WTC11 (cell line): Measurements from ENCODE around the gene BMPR1B. TPM values are rescaled to one million over a fixed set of nuclear protein-coding genes. Genes with fewer than 3 reads are reported as not detected.
A peak's percentile ranks its signal among the peaks of the same experiment; 100 is the strongest.

Source experiments
- ATAC-seq: fragments of 200-7000 bp; cut with Tn5 transposase; 2 replicates; pipeline ENCODE4 v1.10.0; 2021; ENCODE audit warnings: mild to moderate bottlenecking, moderate library complexity
- CTCF ChIA-PET: fragments of 300-600 bp; sonication (Branson Sonifier 250); formaldehyde crosslinking; loops from one replicate; lab custom pipeline; 2021; ENCODE audit warnings: antibody characterized with exemption; lab: Charles Lee
- POLR2A ChIA-PET: fragments of 350-600 bp; sonication (Branson Sonifier 250); formaldehyde crosslinking; loops from one replicate; lab custom pipeline; 2021; ENCODE audit warnings: antibody characterized with exemption; lab: Charles Lee
- DNase-seq: peaks from one replicate; pipeline ENCODE4 v3.0.0; 2021; ENCODE audit warnings: low spot score
- H3K27ac Mint-ChIP-seq: 2 replicates; pipeline ENCODE4 v1.8.0; 2021; ENCODE audit warnings: mixed read lengths
- H3K27me3 Mint-ChIP-seq: 2 replicates; pipeline ENCODE4 v1.8.0; 2021; ENCODE audit warnings: low read depth, mild to moderate bottlenecking, moderate library complexity, mixed read lengths
- H3K36me3 Mint-ChIP-seq: 2 replicates; pipeline ENCODE4 v1.8.0; 2021; ENCODE audit warnings: mixed read lengths
- H3K4me1 Mint-ChIP-seq: 2 replicates; pipeline ENCODE4 v1.8.0; 2022; ENCODE audit warnings: mixed read lengths
- H3K4me3 Mint-ChIP-seq: 2 replicates; pipeline ENCODE4 v1.8.0; 2021; ENCODE audit warnings: mild to moderate bottlenecking, moderate library complexity, mixed read lengths
- H3K9me3 Mint-ChIP-seq: 2 replicates; pipeline ENCODE4 v1.8.0; 2021; ENCODE audit warnings: mixed read lengths
- ATF1 ChIP-seq: sonication (generic); formaldehyde crosslinking; IDR thresholded peaks from 2 replicates; pipeline ENCODE4 v1.8.1; 2023; ENCODE audit warnings: mild to moderate bottlenecking, moderate library complexity, missing genetic modification reagents
- CBFB ChIP-seq: sonication (generic); formaldehyde crosslinking; IDR thresholded peaks from 2 replicates; pipeline ENCODE4 v1.8.1; 2022; ENCODE audit warnings: mild to moderate bottlenecking, low read depth, missing genetic modification reagents
- CTCF ChIP-seq: fragments of 200-600 bp; IDR thresholded peaks from 2 replicates; pipeline ENCODE4 v1.8.0; 2022; ENCODE audit warnings: antibody characterized with exemption
- HMGA2 ChIP-seq: fragments of 250-450 bp; sonication (Bioruptor Pico); IDR thresholded peaks from 2 replicates; pipeline ENCODE4 v1.4.0; 2021; ENCODE audit warnings: mild to moderate bottlenecking, moderate library complexity
- JAZF1 ChIP-seq: fragments of 250-450 bp; sonication (Bioruptor Pico); IDR thresholded peaks from 2 replicates; pipeline ENCODE4 v1.9.0; 2021; ENCODE audit warnings: moderate library complexity, mild to moderate bottlenecking, inconsistent platforms
- JUN ChIP-seq: sonication (generic); formaldehyde crosslinking; IDR thresholded peaks from 2 replicates; pipeline ENCODE4 v1.8.0; 2023; ENCODE audit warnings: mild to moderate bottlenecking, missing genetic modification reagents
- NFYB ChIP-seq: sonication (generic); formaldehyde crosslinking; conservative IDR thresholded peaks from 2 replicates; pipeline ENCODE4 v1.8.0; 2022; ENCODE audit warnings: low read depth, missing genetic modification reagents
- NR2C2 ChIP-seq: sonication (generic); formaldehyde crosslinking; IDR thresholded peaks from 2 replicates; pipeline ENCODE4 v1.8.0; 2022; ENCODE audit warnings: mild to moderate bottlenecking, missing genetic modification reagents
- TEAD4 ChIP-seq: sonication (generic); formaldehyde crosslinking; IDR thresholded peaks from 2 replicates; pipeline ENCODE4 v1.8.0; 2022; ENCODE audit warnings: mild to moderate bottlenecking, missing genetic modification reagents
- ZNF396 ChIP-seq: fragments of 250-450 bp; sonication (Bioruptor Pico); IDR thresholded peaks from 2 replicates; pipeline ENCODE4 v1.8.0; 2021; ENCODE audit warnings: mild to moderate bottlenecking, moderate library complexity, borderline replicate concordance
- total RNA-seq: library from RNA; stranded (reverse); gene quantifications from 3 replicates; pipeline ENCODE4 v1.2.3, GENCODE V29; 2021
- TF ChIP-seq, protein P1 (sequence below): sonication (generic); formaldehyde crosslinking; IDR thresholded peaks from 2 replicates; pipeline ENCODE4 v1.8.0; 2022; ENCODE audit warnings: mild to moderate bottlenecking, missing genetic modification reagents
- TF ChIP-seq, protein P2 (sequence below): fragments of 250-450 bp; sonication (Bioruptor Pico); conservative IDR thresholded peaks from 2 replicates; pipeline ENCODE4 v1.9.0; 2021; ENCODE audit warnings: mild to moderate bottlenecking
- TF ChIP-seq, protein P3 (sequence below): sonication (generic); formaldehyde crosslinking; IDR thresholded peaks from 2 replicates; pipeline ENCODE4 v1.8.0; 2022; ENCODE audit warnings: missing genetic modification reagents

BMPR1B gene
- total RNA-seq, 1 experiment from 2014 or later, result 0.77 TPM

- H3K4me3 Mint-ChIP-seq, result no peak overlapping the region
- CTCF ChIA-PET, result no interaction called here
- ATAC-seq, result no peak
These were observed 404.2 kb downstream of the BMPR1B start for GRCh38 chr4:95161781-95162469.

GRCh38 chr4:95162867-95163266, 405.1 kb downstream of the BMPR1B start:
- no peaks in the 10 kb centered on the region for H3K27me3 Mint-ChIP-seq
- no peak overlapping the region for H3K4me3 Mint-ChIP-seq
- DNase-seq (no peak), ATAC-seq (no peak)
- no peaks in the 10 kb centered on the region for H3K9me3 Mint-ChIP-seq
- H3K36me3 Mint-ChIP-seq, result no peaks in the 10 kb centered on the region
- no peak overlapping the region for H3K27ac Mint-ChIP-seq
- peaks cover 24% of the 10 kb centered on the region for H3K4me1 Mint-ChIP-seq
- TF ChIP-seq HMGA2 (CRISPR knock-in tag) (no peak), ZNF396 (CRISPR knock-in tag) (no peak)
- TF ChIP-seq, protein P1, sequence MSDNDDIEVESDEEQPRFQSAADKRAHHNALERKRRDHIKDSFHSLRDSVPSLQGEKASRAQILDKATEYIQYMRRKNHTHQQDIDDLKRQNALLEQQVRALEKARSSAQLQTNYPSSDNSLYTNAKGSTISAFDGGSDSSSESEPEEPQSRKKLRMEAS (CRISPR knock-in tag), result no peak
- CTCF ChIA-PET, result no interaction called here
- POLR2A ChIA-PET, result no interaction called here

More at GRCh38 chr4:95161781-95162469, 404.2 kb downstream of the BMPR1B start:
- TF ChIP-seq NR2C2 (CRISPR knock-in tag) (no peak), TEAD4 (CRISPR knock-in tag) (no peak), CBFB (no peak), NFYB (CRISPR knock-in tag) (no peak), JAZF1 (CRISPR knock-in tag) (no peak)
- Mint-ChIP-seq H3K36me3 (no peaks in the 10 kb centered on the region), H3K4me1 (peaks cover 24% of the 10 kb centered on the region), H3K27me3 (no peaks in the 10 kb centered on the region), H3K9me3 (no peaks in the 10 kb centered on the region), H3K27ac (no peak overlapping the region)
- DNase-seq, result no peak
- POLR2A ChIA-PET, result interaction anchor here (0.6 kb wide), 1 partner anchor 230 kb away, joined by 3 read pairs; no protein-coding TSS in a partner anchor

- Mint-ChIP-seq H3K27me3 (no peaks in the 10 kb centered on the region), H3K4me3 (no peak overlapping the region), H3K27ac (no peak overlapping the region), H3K4me1 (peaks cover 5% of the 10 kb centered on the region), H3K36me3 (no peaks in the 10 kb centered on the region), H3K9me3 (no peaks in the 10 kb centered on the region)
- DNase-seq, result no peak
- POLR2A ChIA-PET, result no interaction called here
- ATAC-seq, result peak; percentile 50
- CTCF ChIA-PET, result no interaction called here
- TF ChIP-seq, protein P2, sequence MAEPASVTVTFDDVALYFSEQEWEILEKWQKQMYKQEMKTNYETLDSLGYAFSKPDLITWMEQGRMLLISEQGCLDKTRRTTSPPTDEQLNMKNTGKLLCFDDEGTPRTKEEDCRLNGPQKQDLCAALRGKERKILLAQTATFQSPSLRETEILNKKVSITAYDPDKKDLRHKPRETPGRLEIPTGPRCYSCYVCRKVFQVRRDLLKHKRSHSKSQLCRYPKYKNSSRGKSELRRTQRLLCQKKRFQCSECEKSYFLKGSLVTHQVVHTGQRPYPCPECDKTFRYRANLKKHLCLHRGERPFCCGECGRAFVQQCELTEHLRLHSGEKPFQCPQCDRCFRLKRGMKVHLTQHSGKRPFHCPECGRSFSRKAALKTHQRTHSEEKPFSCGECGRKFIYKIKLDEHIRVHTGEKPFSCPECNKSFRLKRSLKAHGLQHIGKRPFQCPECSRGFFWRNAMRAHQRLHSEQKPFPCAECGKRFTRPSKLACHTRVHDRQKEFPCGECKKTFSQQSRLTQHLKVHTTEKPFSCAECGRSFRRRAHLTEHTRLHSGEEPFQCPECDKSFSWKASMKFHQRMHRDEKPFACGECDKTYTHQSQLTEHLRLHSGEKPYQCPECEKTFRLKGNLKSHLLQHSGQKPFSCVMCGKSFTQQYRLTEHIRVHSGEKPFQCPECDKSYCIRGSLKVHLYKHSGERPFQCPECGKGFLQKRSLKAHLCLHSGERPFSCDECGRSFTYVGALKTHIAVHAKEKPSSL (CRISPR knock-in tag), result no peak
- TF ChIP-seq CTCF (peak; percentile 44; the same call in 1 of the 2 replicates), JUN (CRISPR knock-in tag) (no peak), ATF1 (CRISPR knock-in tag) (no peak)
- TF ChIP-seq, protein P3, sequence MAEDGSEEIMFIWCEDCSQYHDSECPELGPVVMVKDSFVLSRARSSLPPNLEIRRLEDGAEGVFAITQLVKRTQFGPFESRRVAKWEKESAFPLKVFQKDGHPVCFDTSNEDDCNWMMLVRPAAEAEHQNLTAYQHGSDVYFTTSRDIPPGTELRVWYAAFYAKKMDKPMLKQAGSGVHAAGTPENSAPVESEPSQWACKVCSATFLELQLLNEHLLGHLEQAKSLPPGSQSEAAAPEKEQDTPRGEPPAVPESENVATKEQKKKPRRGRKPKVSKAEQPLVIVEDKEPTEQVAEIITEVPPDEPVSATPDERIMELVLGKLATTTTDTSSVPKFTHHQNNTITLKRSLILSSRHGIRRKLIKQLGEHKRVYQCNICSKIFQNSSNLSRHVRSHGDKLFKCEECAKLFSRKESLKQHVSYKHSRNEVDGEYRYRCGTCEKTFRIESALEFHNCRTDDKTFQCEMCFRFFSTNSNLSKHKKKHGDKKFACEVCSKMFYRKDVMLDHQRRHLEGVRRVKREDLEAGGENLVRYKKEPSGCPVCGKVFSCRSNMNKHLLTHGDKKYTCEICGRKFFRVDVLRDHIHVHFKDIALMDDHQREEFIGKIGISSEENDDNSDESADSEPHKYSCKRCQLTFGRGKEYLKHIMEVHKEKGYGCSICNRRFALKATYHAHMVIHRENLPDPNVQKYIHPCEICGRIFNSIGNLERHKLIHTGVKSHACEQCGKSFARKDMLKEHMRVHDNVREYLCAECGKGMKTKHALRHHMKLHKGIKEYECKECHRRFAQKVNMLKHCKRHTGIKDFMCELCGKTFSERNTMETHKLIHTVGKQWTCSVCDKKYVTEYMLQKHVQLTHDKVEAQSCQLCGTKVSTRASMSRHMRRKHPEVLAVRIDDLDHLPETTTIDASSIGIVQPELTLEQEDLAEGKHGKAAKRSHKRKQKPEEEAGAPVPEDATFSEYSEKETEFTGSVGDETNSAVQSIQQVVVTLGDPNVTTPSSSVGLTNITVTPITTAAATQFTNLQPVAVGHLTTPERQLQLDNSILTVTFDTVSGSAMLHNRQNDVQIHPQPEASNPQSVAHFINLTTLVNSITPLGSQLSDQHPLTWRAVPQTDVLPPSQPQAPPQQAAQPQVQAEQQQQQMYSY, result no peak
These were observed 408.3 kb downstream of the BMPR1B start for GRCh38 chr4:95165926-95166524.
